Measurements from ENCODE around the gene SGCD. TPM values are rescaled to one million over a fixed set of nuclear protein-coding genes. Genes with fewer than 3 reads are reported as not detected.
A peak's percentile ranks its signal among the peaks of the same experiment; 100 is the strongest.
"Not testable (repeated sequence)": the region's sequence is repeated elsewhere in the genome, so short reads cannot be mapped to it uniquely, and the experiment has no call there.

The SGCD gene
- polyA plus RNA-seq, 1 donor, result 82.7 TPM

GRCh38 chr5:156641686-156642085, 314.7 kb downstream of the SGCD start:
- DNase-seq, result peak; percentile 30

- no peak for DNase-seq
Observed at GRCh38 chr5:156647034-156647451, 320.1 kb downstream of the SGCD start.

GRCh38 chr5:156654444-156654843, 327.5 kb downstream of the SGCD start:
- no peak for DNase-seq

GRCh38 chr5:156655732-156656131, 328.8 kb downstream of the SGCD start:
- no peak for DNase-seq

- not testable (repeated sequence) for DNase-seq
Observed at GRCh38 chr5:156664832-156665231, 337.9 kb downstream of the SGCD start.

- not testable (repeated sequence) for DNase-seq
Observed at GRCh38 chr5:156666686-156667085, 339.7 kb downstream of the SGCD start.

- no peak for DNase-seq
Observed at GRCh38 chr5:156667616-156668015, 340.7 kb downstream of the SGCD start.

- DNase-seq, result no peak
Observed at GRCh38 chr5:156669416-156669815, 342.5 kb downstream of the SGCD start.

- no peak for DNase-seq
Observed at GRCh38 chr5:156670615-156671014, 343.7 kb downstream of the SGCD start.

- DNase-seq, result no peak
Observed at GRCh38 chr5:156675395-156675794, 348.4 kb downstream of the SGCD start.

GRCh38 chr5:156677963-156678362, 351.0 kb downstream of the SGCD start:
- DNase-seq, result no peak

- no peak for DNase-seq
Observed at GRCh38 chr5:156678484-156678883, 351.5 kb downstream of the SGCD start.

- no peak for DNase-seq
Observed at GRCh38 chr5:156680831-156681230, 353.9 kb downstream of the SGCD start.

- DNase-seq, result no peak
Observed at GRCh38 chr5:156681265-156681664, 354.3 kb downstream of the SGCD start.

- DNase-seq, result no peak
Observed at GRCh38 chr5:156682971-156683370, 356.0 kb downstream of the SGCD start.

GRCh38 chr5:156683509-156683908, 356.5 kb downstream of the SGCD start:
- no peak for DNase-seq

- DNase-seq, result no peak
Observed at GRCh38 chr5:156684216-156684615, 357.3 kb downstream of the SGCD start.

- peak; percentile 37 for DNase-seq
Observed at GRCh38 chr5:156685481-156685880, 358.5 kb downstream of the SGCD start.

GRCh38 chr5:156686380-156686779, 359.4 kb downstream of the SGCD start:
- DNase-seq, result no peak

GRCh38 chr5:156686796-156687195, 359.8 kb downstream of the SGCD start:
- no peak for DNase-seq

GRCh38 chr5:156687514-156687913, 360.6 kb downstream of the SGCD start:
- DNase-seq, result no peak

GRCh38 chr5:156691572-156691971, 364.6 kb downstream of the SGCD start:
- DNase-seq, result no peak

GRCh38 chr5:156693113-156693512, 366.1 kb downstream of the SGCD start:
- DNase-seq, result no peak

GRCh38 chr5:156694598-156694997, 367.6 kb downstream of the SGCD start:
- DNase-seq, result no peak

- no peak for DNase-seq
Observed at GRCh38 chr5:156695774-156696173, 368.8 kb downstream of the SGCD start.

GRCh38 chr5:156698323-156698722, 371.4 kb downstream of the SGCD start:
- no peak for DNase-seq

All from hindlimb muscle (tissue), 1 donor.